ENCODE results near the gene GTF2H4. TPM values are rescaled to one million over a fixed set of nuclear protein-coding genes. Genes with fewer than 3 reads are reported as not detected.
"Not testable (repeated sequence)": the region's sequence is repeated elsewhere in the genome, so short reads cannot be mapped to it uniquely, and the experiment has no call there.

Gene GTF2H4
- total RNA-seq (10 to 100 TPM; 30.0 to 33.9 TPM), polyA plus RNA-seq (1 to 10 TPM; 5.1 to 8.3 (median 6.3) TPM), total RNA-seq (0 to 0.50 (median 0.24) reads per million in 6 experiments)

- Mint-ChIP-seq H3K4me1 (peaks cover 20 to 30% (median 26%) of the 10 kb centered on the region in 4 donors), H3K27me3 (no peaks in the 10 kb centered on the region), H3K4me3 (peak within 1 kb of the TSS; percentile 97 to 100 (median 99)), H3K36me3 (peaks cover 0 to 22% (median 5%) of the 10 kb centered on the region in 3 donors), H3K9me3 (no peaks in the 10 kb centered on the region), H3K27ac (peak within 1 kb of the TSS; percentile 54 to 93 (median 86))
- ATAC-seq = peak; percentile 97 to 99
- POLR2A ChIA-PET = interaction anchor here (0.5 to 3.6 kb wide), 8 partner anchors 11 to 753 kb away, joined by 3 to 18 read pairs (median 4); partner anchors contain the start of genes DDR1 and TRIM39
- peak; percentile 83 to 96 (median 92) for DNase-seq
Observed at GRCh38 chr6:30907758-30908591, at the start of gene GTF2H4. Gene GTF2H4, plus strand, starts transcription at chr6:30908207.

- H3K4me3 Mint-ChIP-seq, H3K4me1 Mint-ChIP-seq, H3K27ac Mint-ChIP-seq, ATAC-seq, H3K36me3 Mint-ChIP-seq, POLR2A ChIA-PET, DNase-seq, H3K27me3 Mint-ChIP-seq: not testable (repeated sequence)
- peaks cover 0 to 16% (median 9%) of the 10 kb centered on the region in 9 donors for H3K9me3 Mint-ChIP-seq
Observed at GRCh38 chr6:30859726-30860125, 48.3 kb upstream of the GTF2H4 start.

GRCh38 chr6:30861257-30862048 is 46.6 kb upstream of the GTF2H4 start:
- Mint-ChIP-seq H3K4me3 (no peak overlapping the region), H3K27me3 (peaks cover 0 to 2% (median 0%) of the 10 kb centered on the region in 5 donors), H3K36me3 (no peaks in the 10 kb centered on the region), H3K4me1 (peaks cover 0 to 3% (median 1%) of the 10 kb centered on the region in 4 donors), H3K9me3 (peaks cover 0 to 16% (median 9%) of the 10 kb centered on the region in 9 donors), H3K27ac (no peak overlapping the region)
- DNase-seq (no peak), ATAC-seq (no peak)
- POLR2A ChIA-PET = interaction anchor here (1.2 kb wide), 1 partner anchor 27 kb away, joined by 3 read pairs; no protein-coding TSS in a partner anchor

GRCh38 chr6:30862156-30862875 is 45.7 kb upstream of the GTF2H4 start:
- Mint-ChIP-seq H3K27ac (peak overlapping the region in 2 of 10 donors; percentile 36 to 37), H3K4me3 (no peak overlapping the region), H3K9me3 (peaks cover 0 to 16% (median 9%) of the 10 kb centered on the region in 9 donors), H3K36me3 (no peaks in the 10 kb centered on the region), H3K4me1 (peaks cover 0 to 1% (median 0%) of the 10 kb centered on the region in 4 donors), H3K27me3 (peaks cover 0 to 2% (median 0%) of the 10 kb centered on the region in 5 donors)
- DNase-seq = no peak
- ATAC-seq = no peak
- POLR2A ChIA-PET = interaction anchor here (1.0 to 1.2 kb wide), 2 partner anchors 28 to 32 kb away, joined by 3 read pairs; no protein-coding TSS in a partner anchor

GRCh38 chr6:30864325-30864724 is 43.7 kb upstream of the GTF2H4 start:
- Mint-ChIP-seq H3K36me3 (peaks cover 0 to 10% (median 6%) of the 10 kb centered on the region in 3 donors), H3K27me3 (peaks cover 0 to 2% (median 0%) of the 10 kb centered on the region in 5 donors), H3K27ac (no peak overlapping the region), H3K4me3 (no peak overlapping the region), H3K4me1 (peaks cover 0 to 1% (median 0%) of the 10 kb centered on the region in 4 donors), H3K9me3 (peaks cover 0 to 22% (median 15%) of the 10 kb centered on the region in 9 donors)
- POLR2A ChIA-PET = interaction anchor here (1.1 kb wide), 1 partner anchor 13 kb away, joined by 3 read pairs; no protein-coding TSS in a partner anchor
- DNase-seq = no peak
- ATAC-seq = no peak

GRCh38 chr6:30869241-30869749 is 38.7 kb upstream of the GTF2H4 start:
- POLR2A ChIA-PET, H3K27me3 Mint-ChIP-seq, H3K4me3 Mint-ChIP-seq, ATAC-seq, DNase-seq: not testable (repeated sequence)
- Mint-ChIP-seq H3K27ac (peak overlapping the region in 1 of 10 donors; percentile 37), H3K9me3 (peaks cover 4 to 47% (median 25%) of the 10 kb centered on the region in 9 donors), H3K36me3 (peaks cover 0 to 25% (median 18%) of the 10 kb centered on the region in 3 donors), H3K4me1 (peaks cover 2 to 17% (median 9%) of the 10 kb centered on the region in 4 donors)

GRCh38 chr6:30870546-30870945 is 37.5 kb upstream of the GTF2H4 start:
- H3K27ac Mint-ChIP-seq = peak overlapping the region in 3 of 10 donors; percentile 5 to 33 (median 20)
- H3K36me3 Mint-ChIP-seq = peaks cover 0 to 25% (median 18%) of the 10 kb centered on the region in 3 donors
- POLR2A ChIA-PET = interaction anchor here (0.7 kb wide), 2 partner anchors 55 to 377 kb away, joined by 6 to 13 read pairs; no protein-coding TSS in a partner anchor
- ATAC-seq (no peak), DNase-seq (no peak)
- peaks cover 4 to 47% (median 25%) of the 10 kb centered on the region in 9 donors for H3K9me3 Mint-ChIP-seq
- H3K4me3 Mint-ChIP-seq = peak overlapping the region in 1 of 10 donors; percentile 42
- no peaks in the 10 kb centered on the region for H3K27me3 Mint-ChIP-seq
- peaks cover 2 to 17% (median 9%) of the 10 kb centered on the region in 4 donors for H3K4me1 Mint-ChIP-seq

GRCh38 chr6:30871592-30872183 is 36.3 kb upstream of the GTF2H4 start:
- Mint-ChIP-seq H3K9me3 (peaks cover 4 to 47% (median 25%) of the 10 kb centered on the region in 9 donors), H3K27ac (peak overlapping the region in 2 of 10 donors; percentile 21 to 33), H3K36me3 (peaks cover 0 to 25% (median 18%) of the 10 kb centered on the region in 3 donors), H3K4me3 (peak overlapping the region in 2 of 10 donors; percentile 2 to 41), H3K27me3 (no peaks in the 10 kb centered on the region), H3K4me1 (peaks cover 2 to 21% (median 10%) of the 10 kb centered on the region in 4 donors)
- POLR2A ChIA-PET = interaction anchor here (0.5 to 0.7 kb wide), 2 partner anchors 15 to 38 kb away, joined by 3 to 4 read pairs; no protein-coding TSS in a partner anchor
- DNase-seq = no peak
- no peak for ATAC-seq

- Mint-ChIP-seq H3K36me3 (peaks cover 0 to 23% (median 18%) of the 10 kb centered on the region in 3 donors), H3K4me1 (peaks cover 9 to 32% (median 22%) of the 10 kb centered on the region in 4 donors), H3K27ac (no peak overlapping the region), H3K4me3 (no peak overlapping the region), H3K27me3 (no peaks in the 10 kb centered on the region), H3K9me3 (peaks cover 4 to 47% (median 25%) of the 10 kb centered on the region in 9 donors)
- no peak for DNase-seq
- ATAC-seq = no peak
- POLR2A ChIA-PET = no interaction called here
Observed at GRCh38 chr6:30873137-30873640, 34.8 kb upstream of the GTF2H4 start.

GRCh38 chr6:30873795-30874194 is 34.2 kb upstream of the GTF2H4 start:
- not testable (repeated sequence) for ATAC-seq, H3K27me3 Mint-ChIP-seq, H3K4me3 Mint-ChIP-seq, DNase-seq
- Mint-ChIP-seq H3K27ac (peak overlapping the region in 1 of 10 donors; percentile 43), H3K36me3 (peaks cover 0 to 20% (median 16%) of the 10 kb centered on the region in 3 donors), H3K4me1 (peaks cover 9 to 33% (median 23%) of the 10 kb centered on the region in 4 donors), H3K9me3 (peaks cover 4 to 42% (median 21%) of the 10 kb centered on the region in 9 donors)
- POLR2A ChIA-PET = interaction anchor here (2.4 kb wide), 1 partner anchor 45 kb away, joined by 6 read pairs; no protein-coding TSS in a partner anchor
